ENCODE measurements around the gene ECM1.

The ECM1 gene

GRCh38 chr1:150529017-150529416, 21.1 kb downstream of the ECM1 start:
- Histone ChIP-seq H4K8ac (ENCODE audit: low read depth, low read length) (no peak overlapping the region), H2BK12ac (ENCODE audit: low read length) (no peak overlapping the region), H3K4me2 (ENCODE audit: insufficient read depth, low read length, poor library complexity, severe bottlenecking) (no peak overlapping the region), H3K9me3 (replicated peaks in 1 of 2; ENCODE audit: control insufficient read depth in 2 of 2, insufficient read depth in 1 of 2, low read depth in 1 of 2, low read length in 2 of 2) (no peaks in the 10 kb centered on the region), H2BK15ac (ENCODE audit: low read length) (no peak overlapping the region), H3K36me3 (replicated peaks in 1 of 2; ENCODE audit: control insufficient read depth in 2 of 2, insufficient read depth in 2 of 2, low read length in 2 of 2) (no peaks in the 10 kb centered on the region), H3K23ac (ENCODE audit: low read depth, low read length, poor library complexity) (no peak overlapping the region), H2AK5ac (ENCODE audit: low read depth, low read length) (no peak overlapping the region), H3K14ac (ENCODE audit: low read length) (no peak overlapping the region), H3K18ac (ENCODE audit: low read length) (no peak overlapping the region), H2AFZ (ENCODE audit: low read length) (peak overlapping the region; percentile 2), H2BK120ac (ENCODE audit: low read depth, low read length) (no peak overlapping the region), H3K79me1 (ENCODE audit: low read depth, low read length) (no peaks in the 10 kb centered on the region), H4K91ac (ENCODE audit: low read depth, low read length, poor library complexity) (no peak overlapping the region), H3K27me3 (ENCODE audit: control insufficient read depth in 3 of 3, insufficient read depth in 3 of 3, low read depth in 1 of 3, low read length in 3 of 3) (no peaks in the 10 kb centered on the region), H2BK5ac (ENCODE audit: low read length) (no peak overlapping the region), H3K27ac (replicated peaks; ENCODE audit: low read length) (no peak overlapping the region), H3K4me3 (ENCODE audit: low read length in 2 of 2) (no peak overlapping the region), H3K9ac (ENCODE audit: low read depth, low read length, poor library complexity) (peak overlapping the region; percentile 2), H3K4ac (ENCODE audit: low read length) (no peak overlapping the region), H3K4me1 (ENCODE audit: control insufficient read depth in 2 of 2, insufficient read depth in 1 of 2, low read depth in 1 of 2, low read length in 2 of 2) (peaks cover 0 to 3% of the 10 kb centered on the region in 2 donors)
- DNase-seq (ENCODE audit: low spot score) = no peak
- no CpG with 5 or more reads among the region's 4 CpGs for WGBS, 2 donors (ENCODE audit: extremely low coverage in 2 of 2, insufficient read length in 2 of 2, insufficient replicate concordance in 1 of 2)

GRCh38 chr1:150530491-150531159, 22.7 kb downstream of the ECM1 start:
- Histone ChIP-seq H2BK12ac (ENCODE audit: low read length) (no peak overlapping the region), H4K8ac (ENCODE audit: low read depth, low read length) (no peak overlapping the region), H3K27me3 (ENCODE audit: control insufficient read depth in 3 of 3, insufficient read depth in 3 of 3, low read depth in 1 of 3, low read length in 3 of 3) (no peaks in the 10 kb centered on the region), H3K9me3 (replicated peaks in 1 of 2; ENCODE audit: control insufficient read depth in 2 of 2, insufficient read depth in 1 of 2, low read depth in 1 of 2, low read length in 2 of 2) (no peaks in the 10 kb centered on the region), H2BK15ac (ENCODE audit: low read length) (no peak overlapping the region), H3K23ac (ENCODE audit: low read depth, low read length, poor library complexity) (no peak overlapping the region), H3K18ac (ENCODE audit: low read length) (no peak overlapping the region), H2AK5ac (ENCODE audit: low read depth, low read length) (no peak overlapping the region), H2BK120ac (ENCODE audit: low read depth, low read length) (no peak overlapping the region), H3K79me1 (ENCODE audit: low read depth, low read length) (no peaks in the 10 kb centered on the region), H3K4me1 (ENCODE audit: control insufficient read depth in 2 of 2, insufficient read depth in 1 of 2, low read depth in 1 of 2, low read length in 2 of 2) (peaks cover 0 to 3% of the 10 kb centered on the region in 2 donors), H3K27ac (replicated peaks; ENCODE audit: low read length) (no peak overlapping the region), H3K4me2 (ENCODE audit: insufficient read depth, low read length, poor library complexity, severe bottlenecking) (no peak overlapping the region), H3K14ac (ENCODE audit: low read length) (no peak overlapping the region), H3K4me3 (ENCODE audit: low read length in 2 of 2) (no peak overlapping the region), H4K91ac (ENCODE audit: low read depth, low read length, poor library complexity) (no peak overlapping the region), H2BK5ac (ENCODE audit: low read length) (no peak overlapping the region), H3K36me3 (replicated peaks in 1 of 2; ENCODE audit: control insufficient read depth in 2 of 2, insufficient read depth in 2 of 2, low read length in 2 of 2) (no peaks in the 10 kb centered on the region), H2AFZ (ENCODE audit: low read length) (peak overlapping the region; percentile 71), H3K9ac (ENCODE audit: low read depth, low read length, poor library complexity) (no peak overlapping the region), H3K4ac (ENCODE audit: low read length) (no peak overlapping the region)
- WGBS, 2 donors (ENCODE audit: extremely low coverage in 2 of 2, insufficient read length in 2 of 2, insufficient replicate concordance in 1 of 2) = no CpG with 5 or more reads among the region's 14 CpGs
- no peak for DNase-seq (ENCODE audit: low spot score)

- Histone ChIP-seq H3K4me3 (ENCODE audit: low read length in 2 of 2) (no peak overlapping the region), H4K91ac (ENCODE audit: low read depth, low read length, poor library complexity) (no peak overlapping the region), H3K79me1 (ENCODE audit: low read depth, low read length) (no peaks in the 10 kb centered on the region), H2BK5ac (ENCODE audit: low read length) (no peak overlapping the region), H3K27ac (replicated peaks; ENCODE audit: low read length) (no peak overlapping the region), H4K8ac (ENCODE audit: low read depth, low read length) (no peak overlapping the region), H3K18ac (ENCODE audit: low read length) (no peak overlapping the region), H2BK12ac (ENCODE audit: low read length) (no peak overlapping the region), H3K4me1 (ENCODE audit: control insufficient read depth in 2 of 2, insufficient read depth in 1 of 2, low read depth in 1 of 2, low read length in 2 of 2) (peaks cover 2 to 10% of the 10 kb centered on the region in 2 donors), H3K4ac (ENCODE audit: low read length) (no peak overlapping the region), H2BK120ac (ENCODE audit: low read depth, low read length) (no peak overlapping the region), H3K36me3 (replicated peaks in 1 of 2; ENCODE audit: control insufficient read depth in 2 of 2, insufficient read depth in 2 of 2, low read length in 2 of 2) (no peaks in the 10 kb centered on the region), H2AFZ (ENCODE audit: low read length) (peak overlapping the region; percentile 86), H2BK15ac (ENCODE audit: low read length) (no peak overlapping the region), H3K9me3 (replicated peaks in 1 of 2; ENCODE audit: control insufficient read depth in 2 of 2, insufficient read depth in 1 of 2, low read depth in 1 of 2, low read length in 2 of 2) (no peaks in the 10 kb centered on the region), H3K9ac (ENCODE audit: low read depth, low read length, poor library complexity) (no peak overlapping the region), H3K27me3 (ENCODE audit: control insufficient read depth in 3 of 3, insufficient read depth in 3 of 3, low read depth in 1 of 3, low read length in 3 of 3) (no peaks in the 10 kb centered on the region), H2AK5ac (ENCODE audit: low read depth, low read length) (no peak overlapping the region), H3K23ac (ENCODE audit: low read depth, low read length, poor library complexity) (no peak overlapping the region), H3K14ac (ENCODE audit: low read length) (no peak overlapping the region), H3K4me2 (ENCODE audit: insufficient read depth, low read length, poor library complexity, severe bottlenecking) (no peak overlapping the region)
- no CpG with 5 or more reads among the region's 5 CpGs for WGBS, 2 donors (ENCODE audit: extremely low coverage in 2 of 2, insufficient read length in 2 of 2, insufficient replicate concordance in 1 of 2)
- no peak for DNase-seq (ENCODE audit: low spot score)
Measured at GRCh38 chr1:150532860-150533259, 25.0 kb downstream of the ECM1 start.

GRCh38 chr1:150534002-150534401, 26.1 kb downstream of the ECM1 start:
- Histone ChIP-seq H2AFZ (ENCODE audit: low read length) (no peak overlapping the region), H2BK15ac (ENCODE audit: low read length) (no peak overlapping the region), H2BK5ac (ENCODE audit: low read length) (no peak overlapping the region), H3K79me1 (ENCODE audit: low read depth, low read length) (no peaks in the 10 kb centered on the region), H2BK120ac (ENCODE audit: low read depth, low read length) (no peak overlapping the region), H4K91ac (ENCODE audit: low read depth, low read length, poor library complexity) (no peak overlapping the region), H3K14ac (ENCODE audit: low read length) (no peak overlapping the region), H3K4me3 (ENCODE audit: low read length in 2 of 2) (peak overlapping the region in 1 of 2 donors; percentile 27), H3K18ac (ENCODE audit: low read length) (peak overlapping the region; percentile 52), H2AK5ac (ENCODE audit: low read depth, low read length) (no peak overlapping the region), H3K4ac (ENCODE audit: low read length) (no peak overlapping the region), H2BK12ac (ENCODE audit: low read length) (no peak overlapping the region), H3K4me1 (ENCODE audit: control insufficient read depth in 2 of 2, insufficient read depth in 1 of 2, low read depth in 1 of 2, low read length in 2 of 2) (peaks cover 3 to 10% of the 10 kb centered on the region in 2 donors), H3K27me3 (ENCODE audit: control insufficient read depth in 3 of 3, insufficient read depth in 3 of 3, low read depth in 1 of 3, low read length in 3 of 3) (no peaks in the 10 kb centered on the region), H3K9me3 (replicated peaks in 1 of 2; ENCODE audit: control insufficient read depth in 2 of 2, insufficient read depth in 1 of 2, low read depth in 1 of 2, low read length in 2 of 2) (no peaks in the 10 kb centered on the region), H3K4me2 (ENCODE audit: insufficient read depth, low read length, poor library complexity, severe bottlenecking) (no peak overlapping the region), H3K27ac (replicated peaks; ENCODE audit: low read length) (no peak overlapping the region), H3K36me3 (replicated peaks in 1 of 2; ENCODE audit: control insufficient read depth in 2 of 2, insufficient read depth in 2 of 2, low read length in 2 of 2) (no peaks in the 10 kb centered on the region), H3K23ac (ENCODE audit: low read depth, low read length, poor library complexity) (no peak overlapping the region), H3K9ac (ENCODE audit: low read depth, low read length, poor library complexity) (peak overlapping the region; percentile 7), H4K8ac (ENCODE audit: low read depth, low read length) (no peak overlapping the region)
- WGBS, 2 donors (ENCODE audit: extremely low coverage in 2 of 2, insufficient read length in 2 of 2, insufficient replicate concordance in 1 of 2) = no CpG with 5 or more reads among the region's 6 CpGs
- no peak for DNase-seq (ENCODE audit: low spot score)

All from neuronal stem cell (in vitro differentiated cells).